ENCODE results near the gene PARS2.
A peak's percentile ranks its signal among the peaks of the same experiment; 100 is the strongest.

The PARS2 gene

DNA sequence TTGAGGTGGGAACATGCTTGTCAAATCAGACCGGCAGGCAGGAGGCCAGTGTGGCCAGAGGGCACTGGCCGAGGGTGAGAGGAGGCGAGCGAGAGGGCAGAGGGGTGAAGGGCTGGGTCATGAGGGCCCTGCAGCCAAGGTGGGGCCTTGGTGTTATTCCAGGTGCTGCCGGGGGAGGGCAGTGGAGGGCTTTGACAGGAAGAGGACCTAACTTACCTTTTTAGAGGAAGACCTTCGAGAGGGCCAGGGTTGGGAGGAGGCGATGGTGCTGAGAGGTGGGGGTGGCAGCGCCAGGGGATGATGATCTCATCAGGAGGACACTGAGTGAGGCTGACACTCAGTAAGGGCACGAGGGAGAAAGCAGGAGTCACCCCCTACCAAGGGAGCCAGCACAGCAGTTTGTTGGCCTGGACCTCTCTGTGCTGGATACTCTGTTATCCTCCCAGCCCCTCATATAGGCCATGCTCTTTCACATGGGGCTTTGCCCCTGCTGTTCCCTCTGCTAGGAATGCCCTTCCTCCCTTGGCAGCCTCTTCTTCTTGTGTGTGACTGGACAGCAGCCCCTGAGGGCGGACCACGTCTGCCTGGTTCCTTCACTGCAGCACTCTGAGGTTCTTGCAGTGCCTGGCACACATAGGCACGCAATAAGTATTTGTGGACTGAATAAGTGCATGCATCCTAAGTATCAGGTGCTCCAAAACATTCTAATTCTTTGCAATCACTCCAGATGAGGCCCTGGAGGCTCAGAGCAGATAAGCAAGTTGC, 44.3 kb upstream of the PARS2 start:
- H3K4me3 ChIP-seq (ENCODE audit: insufficient read depth, low read depth, low read length, poor library complexity, severe bottlenecking): no peak overlapping the region
- H3K36me3 ChIP-seq (ENCODE audit: control insufficient read depth, insufficient read depth, low read length): no peaks in the 10 kb centered on the region
- no peak overlapping the region for H3K27ac ChIP-seq (ENCODE audit: insufficient read depth, low read length, poor library complexity, severe bottlenecking)
- H3K9me3 ChIP-seq (ENCODE audit: control insufficient read depth, low read length): no peaks in the 10 kb centered on the region
- no peaks in the 10 kb centered on the region for H3K27me3 ChIP-seq (replicated peaks; ENCODE audit: control insufficient read depth, insufficient read depth, low read length, poor library complexity, severe bottlenecking)
- DNase-seq: no peak
- peaks cover 3% of the 10 kb centered on the region for H3K4me1 ChIP-seq (ENCODE audit: control insufficient read depth, insufficient read depth, low read length, poor library complexity, severe bottlenecking)

DNA sequence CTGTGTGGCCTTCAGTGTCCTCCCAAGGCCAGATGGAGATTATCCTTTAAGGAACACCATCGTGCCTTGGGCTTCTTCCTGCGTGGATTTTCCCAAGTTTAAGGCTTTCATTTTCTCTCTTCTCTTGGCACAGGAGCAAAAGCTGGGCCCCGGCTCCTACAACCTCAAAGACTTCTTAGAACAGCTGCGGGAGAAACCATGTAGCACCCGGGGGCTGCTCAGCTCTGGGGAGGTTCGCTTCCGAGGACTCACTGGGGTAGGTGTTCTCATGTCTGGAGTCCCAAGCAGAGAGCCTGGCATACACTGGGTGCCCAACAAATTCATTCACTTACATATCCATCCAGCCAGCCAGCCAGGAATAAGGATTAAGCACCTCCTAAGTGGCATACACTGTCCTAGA, 43.4 kb upstream of the PARS2 start:
- Histone ChIP-seq H3K4me1 (ENCODE audit: control insufficient read depth, insufficient read depth, low read length, poor library complexity, severe bottlenecking) (peaks cover 3% of the 10 kb centered on the region), H3K27me3 (replicated peaks; ENCODE audit: control insufficient read depth, insufficient read depth, low read length, poor library complexity, severe bottlenecking) (no peaks in the 10 kb centered on the region), H3K27ac (ENCODE audit: insufficient read depth, low read length, poor library complexity, severe bottlenecking) (no peak overlapping the region), H3K9me3 (ENCODE audit: control insufficient read depth, low read length) (no peaks in the 10 kb centered on the region), H3K36me3 (ENCODE audit: control insufficient read depth, insufficient read depth, low read length) (no peaks in the 10 kb centered on the region), H3K4me3 (ENCODE audit: insufficient read depth, low read depth, low read length, poor library complexity, severe bottlenecking) (no peak overlapping the region)
- DNase-seq: no peak

GRCh38 chr1:54806931-54807611, 42.7 kb upstream of the PARS2 start:
- Histone ChIP-seq H3K27me3 (replicated peaks; ENCODE audit: control insufficient read depth, insufficient read depth, low read length, poor library complexity, severe bottlenecking) (no peaks in the 10 kb centered on the region), H3K36me3 (ENCODE audit: control insufficient read depth, insufficient read depth, low read length) (no peaks in the 10 kb centered on the region), H3K9me3 (ENCODE audit: control insufficient read depth, low read length) (no peaks in the 10 kb centered on the region), H3K27ac (ENCODE audit: insufficient read depth, low read length, poor library complexity, severe bottlenecking) (no peak overlapping the region), H3K4me1 (ENCODE audit: control insufficient read depth, insufficient read depth, low read length, poor library complexity, severe bottlenecking) (peaks cover 3% of the 10 kb centered on the region), H3K4me3 (ENCODE audit: insufficient read depth, low read depth, low read length, poor library complexity, severe bottlenecking) (no peak overlapping the region)
- DNase-seq: peak in 1 of 3 donors; percentile 18

DNA sequence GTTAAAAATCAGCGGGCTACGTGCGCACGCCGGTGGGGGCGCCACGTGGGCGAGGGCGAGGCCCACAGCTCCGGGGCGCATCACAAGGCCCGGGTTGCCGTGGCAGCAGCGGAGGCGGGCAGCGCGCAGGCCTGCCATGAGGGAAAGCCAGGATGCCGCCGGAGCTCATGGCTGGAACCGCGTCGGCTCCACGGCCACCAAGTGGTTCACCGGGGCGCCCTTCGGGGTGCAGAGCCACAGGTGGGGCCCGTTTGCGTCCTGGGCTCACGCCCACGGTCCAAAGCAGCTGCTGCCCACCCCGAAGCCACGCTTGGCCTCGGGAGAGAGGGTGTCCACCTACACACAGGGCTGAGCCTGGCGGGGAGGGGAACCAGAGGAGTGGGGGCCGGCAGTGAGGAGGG, 41.7 kb upstream of the PARS2 start:
- peaks cover 9% of the 10 kb centered on the region for H3K4me1 ChIP-seq (ENCODE audit: control insufficient read depth, insufficient read depth, low read length, poor library complexity, severe bottlenecking)

GRCh38 chr1:54805466-54805865, 41.1 kb upstream of the PARS2 start:
- no peak for DNase-seq
- H3K36me3 ChIP-seq (ENCODE audit: control insufficient read depth, insufficient read depth, low read length): no peaks in the 10 kb centered on the region
- no peak overlapping the region for H3K27ac ChIP-seq (ENCODE audit: insufficient read depth, low read length, poor library complexity, severe bottlenecking)
- no peaks in the 10 kb centered on the region for H3K27me3 ChIP-seq (replicated peaks; ENCODE audit: control insufficient read depth, insufficient read depth, low read length, poor library complexity, severe bottlenecking)
- H3K9me3 ChIP-seq (ENCODE audit: control insufficient read depth, low read length): no peaks in the 10 kb centered on the region
- no peak overlapping the region for H3K4me3 ChIP-seq (ENCODE audit: insufficient read depth, low read depth, low read length, poor library complexity, severe bottlenecking)
- H3K4me1 ChIP-seq (ENCODE audit: control insufficient read depth, insufficient read depth, low read length, poor library complexity, severe bottlenecking): peaks cover 12% of the 10 kb centered on the region

More for the DNA sequence above, 41.7 kb upstream of the PARS2 start:
- Histone ChIP-seq H3K4me3 (ENCODE audit: insufficient read depth, low read depth, low read length, poor library complexity, severe bottlenecking) (no peak overlapping the region), H3K9me3 (ENCODE audit: control insufficient read depth, low read length) (no peaks in the 10 kb centered on the region), H3K27me3 (replicated peaks; ENCODE audit: control insufficient read depth, insufficient read depth, low read length, poor library complexity, severe bottlenecking) (no peaks in the 10 kb centered on the region), H3K36me3 (ENCODE audit: control insufficient read depth, insufficient read depth, low read length) (no peaks in the 10 kb centered on the region), H3K27ac (ENCODE audit: insufficient read depth, low read length, poor library complexity, severe bottlenecking) (no peak overlapping the region)
- no peak for DNase-seq

GRCh38 chr1:54804471-54805132, 40.3 kb upstream of the PARS2 start:
- Histone ChIP-seq H3K36me3 (ENCODE audit: control insufficient read depth, insufficient read depth, low read length) (no peaks in the 10 kb centered on the region), H3K27me3 (replicated peaks; ENCODE audit: control insufficient read depth, insufficient read depth, low read length, poor library complexity, severe bottlenecking) (no peaks in the 10 kb centered on the region), H3K4me3 (ENCODE audit: insufficient read depth, low read depth, low read length, poor library complexity, severe bottlenecking) (no peak overlapping the region), H3K4me1 (ENCODE audit: control insufficient read depth, insufficient read depth, low read length, poor library complexity, severe bottlenecking) (peaks cover 21% of the 10 kb centered on the region), H3K9me3 (ENCODE audit: control insufficient read depth, low read length) (no peaks in the 10 kb centered on the region), H3K27ac (ENCODE audit: insufficient read depth, low read length, poor library complexity, severe bottlenecking) (no peak overlapping the region)
- DNase-seq: no peak

DNA sequence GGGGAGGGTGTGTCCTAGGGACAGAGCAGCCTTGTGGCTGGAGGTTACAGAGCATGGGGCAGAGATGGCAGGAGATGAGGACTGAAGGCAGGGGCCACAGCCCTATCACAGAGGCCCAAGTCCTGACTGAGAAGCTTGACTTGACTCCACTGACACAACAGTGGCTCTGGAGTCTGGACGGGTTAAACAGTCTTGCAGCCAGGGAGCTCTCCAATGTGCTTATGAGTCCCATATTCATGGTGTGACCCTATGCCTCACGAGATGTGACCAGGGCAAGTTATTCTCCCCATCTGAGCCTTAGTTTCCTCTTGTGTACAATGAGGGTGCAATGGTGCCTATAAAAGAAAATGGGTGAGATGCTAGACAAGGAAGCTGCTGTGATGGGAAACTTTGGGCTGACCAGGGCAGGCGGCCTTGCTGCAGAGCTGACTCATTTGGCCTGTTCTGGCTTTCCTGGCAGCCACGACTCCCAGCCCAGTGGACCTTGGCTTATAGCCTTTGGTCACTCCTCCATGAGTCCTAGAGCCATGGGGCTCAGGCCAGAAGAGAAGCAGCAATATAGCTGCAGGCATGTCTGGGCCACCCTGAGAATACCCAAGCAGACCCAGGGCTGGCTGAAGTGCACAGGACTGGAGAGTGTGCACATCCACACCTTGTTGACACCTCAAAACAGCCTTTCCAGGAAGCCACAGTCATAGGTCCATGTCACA, 39.6 kb upstream of the PARS2 start:
- DNase-seq: no peak
- Histone ChIP-seq H3K4me3 (ENCODE audit: insufficient read depth, low read depth, low read length, poor library complexity, severe bottlenecking) (no peak overlapping the region), H3K27ac (ENCODE audit: insufficient read depth, low read length, poor library complexity, severe bottlenecking) (no peak overlapping the region), H3K27me3 (replicated peaks; ENCODE audit: control insufficient read depth, insufficient read depth, low read length, poor library complexity, severe bottlenecking) (no peaks in the 10 kb centered on the region), H3K4me1 (ENCODE audit: control insufficient read depth, insufficient read depth, low read length, poor library complexity, severe bottlenecking) (peaks cover 28% of the 10 kb centered on the region), H3K9me3 (ENCODE audit: control insufficient read depth, low read length) (no peaks in the 10 kb centered on the region), H3K36me3 (ENCODE audit: control insufficient read depth, insufficient read depth, low read length) (no peaks in the 10 kb centered on the region)

DNA sequence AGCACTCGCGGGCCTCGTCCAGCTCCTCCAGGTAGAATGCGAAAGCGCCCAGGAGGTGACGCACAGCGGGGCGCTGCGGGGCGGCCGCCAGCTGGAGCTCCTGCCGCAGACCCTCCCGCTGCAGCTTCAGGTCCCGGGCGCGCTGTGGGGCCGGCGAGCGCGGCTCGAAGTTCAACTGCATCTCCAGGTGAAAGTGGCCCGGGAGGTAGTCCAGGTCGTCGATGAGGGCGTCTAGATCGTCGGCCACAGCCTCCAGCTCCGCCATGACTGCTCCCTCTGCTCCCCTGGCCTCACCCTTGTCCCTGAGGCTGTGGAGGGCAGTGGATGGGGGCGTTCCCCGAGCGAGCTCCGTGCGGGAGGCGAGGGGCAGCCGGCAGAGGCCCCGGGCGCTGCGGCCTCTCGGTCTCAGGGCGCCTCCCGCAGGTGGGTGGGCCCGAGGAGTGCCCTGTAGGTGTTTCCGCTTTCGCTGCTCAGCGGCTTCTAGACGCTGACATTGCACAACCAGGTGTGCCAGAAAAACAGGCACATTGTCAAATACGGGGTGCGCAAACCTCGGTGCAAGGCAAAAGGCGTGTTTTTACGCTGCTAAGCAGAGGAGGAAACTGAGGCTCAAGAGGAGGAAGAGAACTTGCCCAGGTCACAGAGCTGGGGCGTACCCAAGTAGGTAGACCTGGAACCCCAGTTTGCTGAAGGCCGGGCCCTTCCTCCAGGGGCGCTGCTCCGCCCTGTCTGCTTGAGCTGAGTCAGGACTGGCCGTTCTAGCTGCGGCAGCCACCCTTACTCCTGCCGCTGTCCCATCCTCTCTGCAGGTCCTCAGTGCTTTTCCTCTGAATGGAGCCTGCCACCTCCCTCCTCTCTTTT, 36.8 kb upstream of the PARS2 start, which contains the start of gene TTC22:
TSS of gene TTC22 (minus strand) at position 425 of the 861 bp plus-strand sequence. CDS start at position 265, 160 bp downstream.
- Histone ChIP-seq H3K4me3 (ENCODE audit: insufficient read depth, low read depth, low read length, poor library complexity, severe bottlenecking) (peak within 1 kb of the TSS; percentile 92), H3K9me3 (ENCODE audit: control insufficient read depth, low read length) (no peaks in the 10 kb centered on the region), H3K27me3 (replicated peaks; ENCODE audit: control insufficient read depth, insufficient read depth, low read length, poor library complexity, severe bottlenecking) (no peaks in the 10 kb centered on the region), H3K27ac (ENCODE audit: insufficient read depth, low read length, poor library complexity, severe bottlenecking) (peak within 1 kb of the TSS; percentile 69), H3K36me3 (ENCODE audit: control insufficient read depth, insufficient read depth, low read length) (peaks cover 4% of the 10 kb centered on the region), H3K4me1 (ENCODE audit: control insufficient read depth, insufficient read depth, low read length, poor library complexity, severe bottlenecking) (peaks cover 38% of the 10 kb centered on the region)
- DNase-seq: peak; percentile 36 to 57 (median 54)

Measured in effector memory CD4-positive, alpha-beta T cell (primary cell).